GM19452 (cell line): Measurements from ENCODE around the gene BCAS1.
A peak's percentile ranks its signal among the peaks of the same experiment; 100 is the strongest.

ENCODE experiments used
- ATAC-seq: cut with Tn5 transposase; IDR thresholded peaks from one replicate; pipeline ENCODE4 v1.9.1; 2021; ENCODE audit not compliant: unreplicated experiment

Gene BCAS1

DNA sequence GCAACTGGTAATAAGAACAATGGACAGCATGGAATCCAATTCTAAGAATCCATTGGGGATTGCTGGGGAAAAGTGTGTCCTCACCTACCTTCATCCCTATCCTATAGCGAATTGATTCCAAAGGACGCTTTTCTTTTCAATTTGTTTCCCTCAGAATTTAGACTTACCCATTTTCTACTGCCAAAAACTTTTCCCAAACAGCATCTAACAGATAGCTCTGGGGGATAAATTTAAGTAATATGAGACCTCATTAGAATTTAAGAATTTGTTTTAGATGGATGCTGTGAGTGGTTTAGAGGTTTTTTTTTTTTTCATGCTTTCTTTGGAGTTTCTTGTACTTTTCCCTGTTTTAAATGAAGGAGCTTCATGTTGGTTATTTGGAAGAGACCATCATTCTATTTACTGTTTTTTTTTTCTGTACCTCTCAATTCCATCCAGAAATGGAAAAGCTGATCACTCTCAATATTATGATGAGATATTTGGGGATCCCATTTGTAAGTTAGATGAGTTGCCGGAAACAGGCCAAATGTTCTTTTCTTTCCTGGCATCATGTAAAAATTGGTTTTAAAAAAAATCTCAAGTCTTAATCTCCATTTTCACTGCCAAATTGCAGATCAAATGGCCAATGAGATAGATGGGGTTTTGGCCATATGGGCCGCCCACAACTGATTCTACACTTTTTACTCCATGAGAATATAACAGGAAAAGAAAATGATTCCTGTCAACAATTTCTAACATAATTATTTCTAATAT, 105.7 kb downstream of the BCAS1 start:
- no peak for ATAC-seq

GRCh38 chr20:53964067-53964466, 106.3 kb downstream of the BCAS1 start:
- no peak for ATAC-seq

- ATAC-seq = no peak
Measured at GRCh38 chr20:53963635-53964034, 106.8 kb downstream of the BCAS1 start.

- ATAC-seq = no peak
Measured at GRCh38 chr20:53962388-53962787, 108.0 kb downstream of the BCAS1 start.

GRCh38 chr20:53961527-53961926, 108.9 kb downstream of the BCAS1 start:
- no peak for ATAC-seq

- ATAC-seq = no peak
Measured at GRCh38 chr20:53960579-53961272, 109.7 kb downstream of the BCAS1 start.

GRCh38 chr20:53959911-53960578, 110.3 kb downstream of the BCAS1 start:
- no peak for ATAC-seq

- no peak for ATAC-seq
Measured at GRCh38 chr20:53958260-53958659, 112.1 kb downstream of the BCAS1 start.

DNA sequence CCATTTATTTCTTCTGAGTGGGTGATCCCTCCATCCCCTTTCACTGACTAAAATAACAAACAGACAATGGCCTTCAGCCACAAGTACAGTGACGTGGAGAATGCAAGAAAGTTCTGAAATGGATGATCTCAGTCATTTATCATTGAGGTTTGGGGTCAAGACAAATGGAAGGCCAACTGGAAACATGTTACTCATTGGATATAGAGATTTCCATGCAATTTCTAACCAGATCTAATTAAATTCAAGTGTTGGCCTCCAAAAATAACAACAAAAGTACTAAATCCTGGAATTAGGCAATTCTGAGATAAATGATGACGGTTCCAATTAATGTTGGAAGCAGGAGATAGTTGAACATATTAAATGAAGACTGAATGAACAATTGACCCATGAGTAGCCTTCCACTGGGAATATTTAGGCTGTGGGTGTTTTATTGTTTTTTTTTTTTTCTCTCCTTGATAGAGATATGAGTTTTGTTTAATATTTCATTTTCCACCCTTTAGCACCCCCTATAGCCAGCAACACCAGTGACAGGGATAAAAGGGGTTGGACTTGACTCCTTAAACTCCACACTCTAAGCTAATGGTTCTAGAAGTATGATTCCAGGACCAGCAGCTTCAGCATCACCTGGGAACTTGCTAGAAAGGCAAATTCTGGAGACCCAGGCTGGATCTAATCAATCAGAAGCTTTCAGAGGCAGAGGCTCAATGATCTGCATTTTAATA, 112.8 kb downstream of the BCAS1 start:
- no peak for ATAC-seq

DNA sequence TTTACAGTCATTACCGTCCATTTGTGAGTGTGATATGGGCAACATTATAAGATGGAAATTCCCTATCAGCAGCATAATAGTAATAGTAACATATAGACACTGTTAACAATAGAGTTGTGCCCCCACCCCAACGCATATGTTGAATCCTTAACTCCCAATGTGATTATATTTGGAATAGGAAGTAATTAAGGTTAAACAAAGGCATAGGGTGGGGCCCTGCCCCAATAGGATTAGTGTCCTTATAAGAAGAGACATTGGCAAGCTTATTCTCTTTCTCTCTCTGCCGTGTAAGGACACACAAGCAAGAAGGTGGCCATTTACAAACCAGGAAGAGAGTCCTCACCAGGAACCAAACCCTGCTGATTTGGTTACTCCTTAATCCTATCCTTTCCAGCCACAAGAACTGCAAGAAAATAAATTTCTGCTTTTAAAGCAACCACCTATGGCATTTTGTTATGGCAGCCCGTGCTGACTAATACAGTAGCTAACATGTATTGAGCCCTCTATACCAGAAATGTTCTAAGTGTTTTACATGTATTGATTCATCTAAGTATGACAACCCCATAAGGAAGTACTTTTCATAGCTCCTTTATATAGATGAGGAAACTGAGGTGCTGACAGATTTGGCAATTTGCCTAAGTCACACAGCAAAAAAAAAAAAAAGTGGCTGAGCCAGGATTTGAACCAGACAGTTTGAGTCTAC, 114.2 kb downstream of the BCAS1 start:
- no peak for ATAC-seq

DNA sequence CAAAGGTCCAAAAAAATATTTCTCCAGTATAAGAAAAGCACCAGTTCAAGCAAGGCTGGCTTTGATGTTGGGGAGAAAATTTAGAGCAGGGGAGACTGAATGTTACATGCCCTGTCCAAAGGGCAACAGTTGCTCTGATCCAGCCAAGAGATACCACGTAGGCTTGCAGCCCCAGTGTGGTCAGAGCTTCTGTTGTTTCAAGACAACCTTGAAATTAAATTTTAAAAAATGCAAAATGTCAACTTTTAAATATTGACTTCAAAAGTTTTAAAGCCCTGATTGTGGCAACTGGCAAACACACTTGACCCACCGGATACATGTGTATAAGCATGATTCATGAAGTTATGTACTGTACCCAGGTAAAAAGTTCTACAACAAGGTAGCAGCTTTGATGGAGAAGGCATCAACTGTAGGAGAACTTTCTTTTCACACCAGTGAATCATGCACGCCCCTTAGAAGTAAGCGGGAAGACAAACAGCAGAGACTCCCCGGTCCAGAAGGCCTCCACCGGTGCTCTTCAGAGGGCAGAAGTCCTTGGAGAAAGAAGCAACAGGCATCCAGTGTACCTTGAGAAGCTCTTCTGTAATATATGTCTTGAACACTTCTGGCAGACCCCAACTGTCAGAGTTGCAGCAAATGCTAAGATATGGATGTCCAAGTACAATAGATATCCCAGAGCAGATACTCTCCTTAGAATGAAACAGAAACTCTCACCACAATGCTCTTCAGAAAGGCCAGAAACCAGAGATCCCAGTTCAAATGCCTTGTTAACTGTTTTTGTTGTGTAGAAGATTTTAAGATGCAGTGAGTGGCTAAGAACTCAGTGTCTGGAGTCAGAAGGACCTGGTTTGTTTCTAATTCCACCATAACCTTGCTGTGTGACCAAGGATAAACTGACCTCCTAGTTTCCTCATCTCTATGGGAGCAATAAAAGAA, 115.4 kb downstream of the BCAS1 start:
- no peak for ATAC-seq

- ATAC-seq = no peak
Measured at GRCh38 chr20:53952528-53953096, 117.8 kb downstream of the BCAS1 start.

DNA sequence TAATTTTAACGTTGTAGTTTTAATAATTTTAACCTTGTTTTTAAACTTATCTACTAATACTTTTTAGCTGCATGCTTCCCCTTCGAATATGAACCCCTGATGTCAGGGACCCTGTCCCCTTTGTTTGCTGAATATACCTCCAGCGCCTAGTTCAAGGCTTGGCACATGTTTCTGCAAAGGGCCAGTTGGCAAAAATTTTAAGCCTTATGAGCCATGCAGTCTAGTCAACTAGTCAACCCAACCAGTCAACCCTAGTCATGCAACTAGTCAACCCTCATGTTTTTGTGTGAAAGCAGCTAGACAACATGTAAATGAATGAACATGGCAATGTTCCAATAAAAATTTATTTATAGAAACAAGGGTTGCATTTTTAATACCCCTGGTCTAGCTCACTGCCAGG, 119.8 kb downstream of the BCAS1 start:
- no peak for ATAC-seq

DNA sequence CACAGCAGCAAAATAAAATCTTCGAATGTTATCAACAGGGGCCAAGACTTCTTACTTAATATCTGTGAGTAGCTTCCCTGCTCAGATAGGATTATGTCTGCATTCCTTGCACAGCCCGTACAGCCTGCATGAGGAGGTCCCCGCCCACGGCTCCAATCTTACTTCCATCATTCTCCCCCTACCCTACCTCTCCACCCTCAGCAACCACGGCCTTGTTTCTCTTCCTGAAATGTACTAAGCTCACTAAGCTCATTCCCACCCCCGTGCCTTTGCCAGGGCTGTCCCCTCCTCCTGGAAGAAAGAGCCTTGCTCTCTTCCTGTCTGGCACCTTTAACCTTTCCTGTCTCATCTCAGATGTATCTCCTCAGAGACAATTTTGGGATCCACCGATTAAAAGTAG, 120.4 kb downstream of the BCAS1 start:
- peak; percentile 2 for ATAC-seq

DNA sequence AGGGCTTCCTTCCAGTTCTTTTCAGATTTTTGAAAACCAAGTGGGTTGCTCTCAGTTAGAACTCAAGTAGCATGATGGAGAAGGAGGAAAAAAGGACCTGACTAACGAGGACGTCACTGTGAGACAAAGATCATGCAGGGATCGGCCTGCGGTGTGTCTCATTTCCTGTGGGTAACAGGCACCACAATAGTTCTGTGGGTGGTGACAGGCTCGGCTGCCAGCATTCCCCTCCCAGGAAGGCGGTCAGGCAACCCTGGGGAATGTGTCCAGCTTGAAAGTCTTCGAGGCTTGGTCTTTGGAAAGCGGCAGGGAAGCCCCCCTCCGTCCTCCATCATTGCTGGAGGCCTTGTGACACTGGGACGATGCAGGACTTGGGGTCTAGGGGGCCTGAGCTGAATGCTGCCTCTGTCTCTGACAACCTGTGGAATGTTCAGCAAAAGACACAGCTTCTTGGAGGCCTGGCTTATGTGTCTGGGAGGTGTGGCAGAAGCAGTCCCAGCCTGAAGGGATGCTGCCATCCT, 121.0 kb downstream of the BCAS1 start:
- peak; percentile 93 for ATAC-seq

- ATAC-seq = peak; percentile 27
Measured at GRCh38 chr20:53948383-53949318, 121.7 kb downstream of the BCAS1 start.

DNA sequence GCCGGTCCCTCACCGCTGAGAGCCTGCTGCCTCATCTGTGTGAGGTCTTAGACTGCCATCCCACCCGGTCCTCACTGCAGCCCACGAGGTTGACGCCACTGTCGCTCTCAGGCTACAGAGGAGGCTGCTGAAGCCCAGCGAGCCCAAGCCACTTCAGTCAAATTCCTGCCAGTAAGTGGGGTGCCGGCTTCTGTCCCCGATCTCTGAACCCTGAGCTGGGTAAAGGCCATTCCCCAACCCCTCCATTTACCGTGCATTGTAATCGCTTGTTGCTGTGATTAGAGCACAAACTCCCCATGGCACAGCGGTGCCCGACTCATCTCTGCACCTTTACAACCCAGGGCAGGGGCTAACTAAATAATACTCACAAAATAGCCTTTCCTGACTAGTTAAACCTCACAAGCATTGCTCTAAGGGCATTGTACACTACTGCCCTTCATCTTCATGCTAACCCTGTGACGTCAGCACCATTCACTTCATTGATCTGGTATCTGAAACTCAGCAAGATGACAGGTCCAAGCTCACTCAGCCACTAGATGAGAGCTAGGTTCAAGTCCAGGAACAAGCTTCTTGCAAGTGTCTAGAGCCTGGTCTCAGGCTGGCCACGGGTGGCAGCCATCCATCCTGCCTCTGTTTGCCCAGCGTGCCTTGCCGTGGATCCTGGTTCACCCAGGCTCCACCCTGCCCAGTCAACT, 122.7 kb downstream of the BCAS1 start:
- no peak for ATAC-seq
